Thyroid gland (tissue), 4 donors: ENCODE data around the gene MOGAT1.

Source experiments
- CTCF ChIP-seq, 6 experiments: fragments of 200-600 bp in 3 of 6; fragments of 450-650 bp in 3 of 6; sonication (generic) in 3 of 6; IDR thresholded peaks; one replicate each; pipeline ENCODE4 v1.5.1; 2016 to 2019; ENCODE audit warnings: antibody characterized with exemption in 6 of 6, mild to moderate bottlenecking in 2 of 6, inconsistent platforms in 1 of 6, moderate library complexity in 1 of 6
- POLR2A ChIP-seq, 2 donors: fragments of 450-650 bp; IDR thresholded peaks; one replicate each; pipeline ENCODE4 v1.6.1; 2017; ENCODE audit warnings: antibody characterized with exemption in 2 of 2, mild to moderate bottlenecking in 2 of 2, moderate library complexity in 1 of 2

- TF ChIP-seq CTCF (IDR thresholded peaks at IDR 0.05) (no peak), POLR2A (IDR thresholded peaks at IDR 0.05) (no peak)
Observed at GRCh38 chr2:222670191-222671038, 1.0 kb upstream of the MOGAT1 start.
